GM13977 (cell line): ENCODE results near the gene ENPP7.

Source experiments
- DNase-seq: peaks from one replicate; pipeline ENCODE4 v3.0.0; 2012; ENCODE audit warnings: low spot score
- in situ Hi-C: fragments of 300-500 bp; cut with MboI; formaldehyde crosslinking; loops from one replicate; pipeline ENCODE4 v1.12.0; 2022; ENCODE audit warnings: low sequenced_read_pairs, low pct_unique_long_range_greater_than_20kb, mixed read lengths, inconsistent platforms; ENCODE audit not compliant: unreplicated experiment
- TF ChIP-seq, protein P1 (sequence below): IDR thresholded peaks from 2 replicates; pipeline ENCODE4 v1.5.1; 2012; ENCODE audit warnings: mild to moderate bottlenecking, control low read depth; ENCODE audit not compliant: insufficient read depth; ENCODE audit errors: extremely low read depth, missing control alignments

The ENPP7 gene

DNA sequence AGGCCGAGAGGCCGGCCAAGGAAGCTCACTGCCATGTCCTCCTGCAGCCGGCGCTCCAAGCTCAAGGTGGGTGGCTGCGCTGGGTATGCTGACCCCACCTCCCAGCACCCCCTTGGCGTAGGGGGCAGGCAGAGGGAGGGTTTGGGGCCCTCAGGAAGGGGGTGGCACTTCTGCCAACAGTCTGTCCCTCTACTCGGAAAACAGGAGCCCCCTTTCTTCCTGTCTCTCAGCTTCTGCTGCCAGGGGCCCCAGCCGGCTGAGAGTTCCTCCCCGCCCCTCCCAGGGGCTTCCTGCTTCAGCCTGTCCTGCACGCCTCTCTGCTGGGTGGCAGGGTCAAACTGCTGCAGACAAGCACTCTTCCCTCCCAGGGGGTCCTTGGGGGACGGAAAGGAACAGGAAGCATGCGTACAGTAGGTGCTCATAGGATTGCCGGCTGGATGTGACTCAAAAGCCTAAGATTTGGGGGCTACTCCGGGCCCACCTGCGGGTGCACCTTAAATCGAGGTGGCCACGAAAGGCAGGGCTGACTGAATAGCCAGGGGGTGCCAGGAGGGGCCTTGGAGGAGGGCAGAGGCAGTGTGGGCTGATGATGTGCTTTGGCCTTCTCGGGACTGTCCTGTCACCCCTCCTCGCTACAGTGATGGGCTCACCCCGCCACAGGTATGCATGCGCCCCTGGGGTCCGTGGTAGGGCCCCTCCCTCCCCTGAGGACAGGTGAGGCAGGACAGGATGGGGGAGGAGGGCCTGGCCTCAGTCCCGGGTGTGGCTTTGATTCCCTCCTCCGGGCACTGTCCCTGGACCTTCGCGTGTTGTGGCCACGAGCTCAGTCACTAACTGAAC is 51.2 kb downstream of the ENPP7 start:
- in situ Hi-C loops = loop anchor here (25.0 kb wide), 1 partner anchor 180 kb away; no protein-coding TSS in a partner anchor
- TF ChIP-seq, protein P1, sequence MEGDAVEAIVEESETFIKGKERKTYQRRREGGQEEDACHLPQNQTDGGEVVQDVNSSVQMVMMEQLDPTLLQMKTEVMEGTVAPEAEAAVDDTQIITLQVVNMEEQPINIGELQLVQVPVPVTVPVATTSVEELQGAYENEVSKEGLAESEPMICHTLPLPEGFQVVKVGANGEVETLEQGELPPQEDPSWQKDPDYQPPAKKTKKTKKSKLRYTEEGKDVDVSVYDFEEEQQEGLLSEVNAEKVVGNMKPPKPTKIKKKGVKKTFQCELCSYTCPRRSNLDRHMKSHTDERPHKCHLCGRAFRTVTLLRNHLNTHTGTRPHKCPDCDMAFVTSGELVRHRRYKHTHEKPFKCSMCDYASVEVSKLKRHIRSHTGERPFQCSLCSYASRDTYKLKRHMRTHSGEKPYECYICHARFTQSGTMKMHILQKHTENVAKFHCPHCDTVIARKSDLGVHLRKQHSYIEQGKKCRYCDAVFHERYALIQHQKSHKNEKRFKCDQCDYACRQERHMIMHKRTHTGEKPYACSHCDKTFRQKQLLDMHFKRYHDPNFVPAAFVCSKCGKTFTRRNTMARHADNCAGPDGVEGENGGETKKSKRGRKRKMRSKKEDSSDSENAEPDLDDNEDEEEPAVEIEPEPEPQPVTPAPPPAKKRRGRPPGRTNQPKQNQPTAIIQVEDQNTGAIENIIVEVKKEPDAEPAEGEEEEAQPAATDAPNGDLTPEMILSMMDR = no peak
- DNase-seq = no peak

- no peak for DNase-seq
- in situ Hi-C loops = loop anchor here (25.0 kb wide), 1 partner anchor 178 kb away; no protein-coding TSS in a partner anchor
- TF ChIP-seq, protein P1 = no peak
Observed at GRCh38 chr17:79783891-79784290, 53.1 kb downstream of the ENPP7 start.

GRCh38 chr17:79784353-79785016 is 53.7 kb downstream of the ENPP7 start:
- no peak for DNase-seq
- TF ChIP-seq, protein P1 = no peak

GRCh38 chr17:79785017-79785899 is 54.5 kb downstream of the ENPP7 start:
- in situ Hi-C loops = loop anchor here (25.0 kb wide), 1 partner anchor 177 kb away; no protein-coding TSS in a partner anchor
- TF ChIP-seq, protein P1 = no peak
- DNase-seq = no peak

More at GRCh38 chr17:79784353-79785016, 53.7 kb downstream of the ENPP7 start:
- in situ Hi-C loops = loop anchor here (25.0 kb wide), 1 partner anchor 178 kb away; no protein-coding TSS in a partner anchor

DNA sequence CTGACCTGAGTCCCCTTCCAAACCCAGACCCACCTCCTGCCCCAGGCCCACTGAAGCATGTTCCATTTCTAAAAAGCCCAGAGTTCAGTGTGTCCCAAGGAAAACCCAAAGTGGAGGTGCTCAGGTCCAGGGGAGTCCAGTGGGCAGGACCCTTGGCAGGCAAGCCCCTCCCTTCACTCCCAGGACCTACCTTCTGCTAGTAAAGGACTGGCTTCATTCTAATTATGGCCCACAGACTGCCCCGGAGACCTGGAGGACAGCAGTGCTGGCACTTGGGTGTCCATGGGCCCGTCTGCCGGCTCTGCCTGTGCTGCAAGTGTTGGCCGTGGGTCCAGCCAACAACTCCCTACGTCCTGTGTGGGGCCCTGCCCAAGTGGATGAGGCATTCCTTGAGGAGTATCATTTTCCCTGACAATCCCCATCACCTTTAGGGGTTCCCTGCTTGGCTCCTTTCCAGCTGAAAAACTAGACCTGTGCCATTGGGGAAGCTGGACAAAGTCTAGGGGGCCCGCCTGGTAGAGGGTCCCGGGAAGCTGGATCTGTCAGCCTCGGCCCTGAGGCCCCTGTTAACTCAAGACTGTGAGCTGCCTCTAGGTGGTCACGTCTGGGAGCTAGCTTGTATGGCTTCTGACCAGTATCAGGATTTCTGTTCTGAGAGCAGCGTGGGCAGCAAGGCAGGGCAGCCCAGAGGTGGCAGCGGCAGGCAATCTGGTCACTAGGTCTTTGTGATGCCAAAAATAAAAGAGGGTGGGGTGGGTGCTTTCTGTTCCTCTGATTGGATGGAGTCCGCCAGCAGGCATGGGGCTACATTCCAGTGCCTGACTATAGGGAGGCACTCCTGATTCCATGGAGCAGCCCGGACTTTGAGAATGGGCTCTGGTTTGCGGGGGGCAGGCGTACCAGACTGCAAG is 55.4 kb downstream of the ENPP7 start:
- DNase-seq = no peak
- in situ Hi-C loops = loop anchor here (25.0 kb wide), 1 partner anchor 176 kb away; no protein-coding TSS in a partner anchor
- TF ChIP-seq, protein P1 = no peak
